ENCODE results near the gene PTPRE.

The PTPRE gene

GRCh38 chr10:128068398-128069285, 161.7 kb downstream of the PTPRE start:
- H3K4me3 ChIP-seq (ENCODE audit: low read depth, low read length), result no peak overlapping the region

GRCh38 chr10:128069351-128070051, 162.6 kb downstream of the PTPRE start:
- no peak overlapping the region for H3K4me3 ChIP-seq (ENCODE audit: low read depth, low read length)

- no peak overlapping the region for H3K4me3 ChIP-seq (ENCODE audit: low read depth, low read length)
These were observed 163.3 kb downstream of the PTPRE start for GRCh38 chr10:128070161-128070560.

- no peak overlapping the region for H3K4me3 ChIP-seq (ENCODE audit: low read depth, low read length)
These were observed 164.0 kb downstream of the PTPRE start for GRCh38 chr10:128070721-128071416.

GRCh38 chr10:128071417-128071782, 164.5 kb downstream of the PTPRE start:
- H3K4me3 ChIP-seq (ENCODE audit: low read depth, low read length), result no peak overlapping the region

- H3K4me3 ChIP-seq (ENCODE audit: low read depth, low read length), result no peak overlapping the region
These were observed 165.1 kb downstream of the PTPRE start for GRCh38 chr10:128072046-128072445.

GRCh38 chr10:128072941-128073645, 166.2 kb downstream of the PTPRE start:
- H3K4me3 ChIP-seq (ENCODE audit: low read depth, low read length), result no peak overlapping the region

- H3K4me3 ChIP-seq (ENCODE audit: low read depth, low read length), result no peak overlapping the region
These were observed 167.0 kb downstream of the PTPRE start for GRCh38 chr10:128073890-128074289.

GRCh38 chr10:128074589-128074988, 167.7 kb downstream of the PTPRE start:
- no peak overlapping the region for H3K4me3 ChIP-seq (ENCODE audit: low read depth, low read length)

GRCh38 chr10:128077155-128077875, 170.4 kb downstream of the PTPRE start:
- no peak overlapping the region for H3K4me3 ChIP-seq (ENCODE audit: low read depth, low read length)

GRCh38 chr10:128078136-128078969, 171.4 kb downstream of the PTPRE start:
- no peak overlapping the region for H3K4me3 ChIP-seq (ENCODE audit: low read depth, low read length)

GRCh38 chr10:128080231-128080630, 173.3 kb downstream of the PTPRE start:
- no peak overlapping the region for H3K4me3 ChIP-seq (ENCODE audit: low read depth, low read length)

- no peak overlapping the region for H3K4me3 ChIP-seq (ENCODE audit: low read depth, low read length)
These were observed 173.7 kb downstream of the PTPRE start for GRCh38 chr10:128080641-128081040.

GRCh38 chr10:128081222-128081621, 174.3 kb downstream of the PTPRE start:
- no peak overlapping the region for H3K4me3 ChIP-seq (ENCODE audit: low read depth, low read length)

GRCh38 chr10:128081720-128082119, 174.8 kb downstream of the PTPRE start:
- no peak overlapping the region for H3K4me3 ChIP-seq (ENCODE audit: low read depth, low read length)

- no peak overlapping the region for H3K4me3 ChIP-seq (ENCODE audit: low read depth, low read length)
These were observed 176.4 kb downstream of the PTPRE start for GRCh38 chr10:128083191-128083895.

GRCh38 chr10:128084364-128084763, 177.5 kb downstream of the PTPRE start:
- no peak overlapping the region for H3K4me3 ChIP-seq (ENCODE audit: low read depth, low read length)

GRCh38 chr10:128084991-128085390, 178.1 kb downstream of the PTPRE start:
- H3K4me3 ChIP-seq (ENCODE audit: low read depth, low read length), result no peak overlapping the region
